ENCODE data around the gene GNAZ.
"Not testable (repeated sequence)": the region's sequence is repeated elsewhere in the genome, so short reads cannot be mapped to it uniquely, and the experiment has no call there.

Gene GNAZ

DNA sequence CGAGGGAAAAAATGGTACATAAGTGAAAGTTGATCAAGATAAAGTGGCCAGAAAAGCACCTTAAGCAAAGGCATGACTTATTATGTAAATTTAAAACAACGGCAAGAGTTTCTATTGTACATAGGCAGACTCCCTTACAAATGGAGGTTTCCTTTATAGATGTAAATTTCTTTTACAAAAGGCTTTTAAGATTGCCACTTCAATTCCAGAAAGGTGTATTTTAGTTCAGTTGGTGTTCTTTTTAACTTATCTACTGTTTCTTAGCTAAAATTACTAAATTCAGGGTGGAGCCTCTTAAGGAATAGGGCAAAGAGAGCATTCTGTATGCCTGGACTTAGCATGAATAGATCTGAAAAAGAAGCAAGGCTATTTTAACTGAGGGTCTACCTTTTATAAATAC lies 24.9 kb upstream of the GNAZ start:
- no peak for DNase-seq (ENCODE audit: low read depth)
- TF ChIP-seq, protein P1, sequence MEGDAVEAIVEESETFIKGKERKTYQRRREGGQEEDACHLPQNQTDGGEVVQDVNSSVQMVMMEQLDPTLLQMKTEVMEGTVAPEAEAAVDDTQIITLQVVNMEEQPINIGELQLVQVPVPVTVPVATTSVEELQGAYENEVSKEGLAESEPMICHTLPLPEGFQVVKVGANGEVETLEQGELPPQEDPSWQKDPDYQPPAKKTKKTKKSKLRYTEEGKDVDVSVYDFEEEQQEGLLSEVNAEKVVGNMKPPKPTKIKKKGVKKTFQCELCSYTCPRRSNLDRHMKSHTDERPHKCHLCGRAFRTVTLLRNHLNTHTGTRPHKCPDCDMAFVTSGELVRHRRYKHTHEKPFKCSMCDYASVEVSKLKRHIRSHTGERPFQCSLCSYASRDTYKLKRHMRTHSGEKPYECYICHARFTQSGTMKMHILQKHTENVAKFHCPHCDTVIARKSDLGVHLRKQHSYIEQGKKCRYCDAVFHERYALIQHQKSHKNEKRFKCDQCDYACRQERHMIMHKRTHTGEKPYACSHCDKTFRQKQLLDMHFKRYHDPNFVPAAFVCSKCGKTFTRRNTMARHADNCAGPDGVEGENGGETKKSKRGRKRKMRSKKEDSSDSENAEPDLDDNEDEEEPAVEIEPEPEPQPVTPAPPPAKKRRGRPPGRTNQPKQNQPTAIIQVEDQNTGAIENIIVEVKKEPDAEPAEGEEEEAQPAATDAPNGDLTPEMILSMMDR (IDR thresholded peaks at IDR 0.05; ENCODE audit: insufficient read depth, low read depth, low read length, missing control alignments), result no peak
- no peak overlapping the region for H3K4me3 ChIP-seq (ENCODE audit: low read depth, low read length)

DNA sequence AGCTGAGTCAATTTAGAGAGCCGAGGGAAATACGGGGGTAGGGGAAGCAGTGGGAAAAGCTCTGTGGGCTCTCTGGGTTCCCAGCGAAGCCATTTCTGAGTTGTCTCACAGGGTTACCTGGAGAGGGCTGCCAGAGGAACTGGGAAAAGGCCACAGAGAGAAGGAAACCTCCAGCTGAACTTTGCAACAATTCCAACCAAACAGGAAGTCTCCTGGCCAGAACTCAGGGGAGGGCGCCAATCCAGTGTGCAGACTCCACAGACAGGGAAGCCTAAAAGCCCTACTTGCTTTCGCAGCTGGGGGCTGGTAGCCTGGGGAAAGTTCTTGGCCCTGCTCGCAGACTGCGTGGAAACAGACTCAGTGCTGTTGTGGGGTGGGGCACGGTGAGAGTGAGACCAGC lies 23.1 kb upstream of the GNAZ start:
- DNase-seq (ENCODE audit: low read depth), result no peak
- no peak overlapping the region for H3K4me3 ChIP-seq (ENCODE audit: low read depth, low read length)
- TF ChIP-seq, protein P1 (IDR thresholded peaks at IDR 0.05; ENCODE audit: insufficient read depth, low read depth, low read length, missing control alignments), result no peak

DNA sequence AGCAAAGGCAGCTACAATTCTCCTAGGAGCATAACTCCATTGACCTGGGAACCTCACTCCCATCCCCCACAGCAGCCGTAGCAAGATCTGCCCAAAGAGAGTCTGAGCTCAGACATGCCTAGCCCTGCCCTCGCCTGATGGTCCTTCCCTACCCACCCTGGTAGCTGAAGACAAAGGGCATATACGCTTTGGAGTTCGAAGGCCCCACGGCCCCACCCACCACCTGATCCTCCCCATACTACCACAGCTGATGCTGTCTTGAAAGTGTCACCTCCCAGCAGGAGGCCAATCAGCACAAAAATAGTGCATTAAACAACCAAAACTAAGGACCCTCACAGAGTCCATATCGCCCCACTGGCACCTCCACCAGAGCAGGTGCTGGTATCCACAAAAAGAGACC lies 22.6 kb upstream of the GNAZ start:
- DNase-seq (ENCODE audit: low read depth), result no peak
- H3K4me3 ChIP-seq (ENCODE audit: low read depth, low read length), result no peak overlapping the region
- TF ChIP-seq, protein P1 (IDR thresholded peaks at IDR 0.05; ENCODE audit: insufficient read depth, low read depth, low read length, missing control alignments), result no peak

DNA sequence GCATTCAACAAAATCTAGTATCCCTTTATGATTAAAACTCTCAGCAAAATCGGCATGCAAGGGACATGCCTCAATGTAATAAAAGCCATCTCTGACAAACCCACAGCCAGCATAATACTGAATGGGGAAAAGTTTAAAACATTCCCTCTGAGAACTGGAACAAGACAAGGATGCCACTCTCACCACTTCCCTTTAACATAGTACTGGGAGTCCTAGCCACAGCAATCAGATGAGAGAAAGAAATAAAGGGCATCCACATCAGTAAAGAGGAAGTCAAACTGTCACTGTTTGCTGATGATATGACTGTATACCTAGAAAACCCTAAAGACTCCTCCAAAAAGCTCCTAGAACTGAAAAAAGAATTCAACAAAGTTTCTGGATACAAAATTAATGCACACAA lies 19.8 kb upstream of the GNAZ start:
- not testable (repeated sequence) for H3K4me3 ChIP-seq (ENCODE audit: low read depth, low read length); DNase-seq (ENCODE audit: low read depth)

DNA sequence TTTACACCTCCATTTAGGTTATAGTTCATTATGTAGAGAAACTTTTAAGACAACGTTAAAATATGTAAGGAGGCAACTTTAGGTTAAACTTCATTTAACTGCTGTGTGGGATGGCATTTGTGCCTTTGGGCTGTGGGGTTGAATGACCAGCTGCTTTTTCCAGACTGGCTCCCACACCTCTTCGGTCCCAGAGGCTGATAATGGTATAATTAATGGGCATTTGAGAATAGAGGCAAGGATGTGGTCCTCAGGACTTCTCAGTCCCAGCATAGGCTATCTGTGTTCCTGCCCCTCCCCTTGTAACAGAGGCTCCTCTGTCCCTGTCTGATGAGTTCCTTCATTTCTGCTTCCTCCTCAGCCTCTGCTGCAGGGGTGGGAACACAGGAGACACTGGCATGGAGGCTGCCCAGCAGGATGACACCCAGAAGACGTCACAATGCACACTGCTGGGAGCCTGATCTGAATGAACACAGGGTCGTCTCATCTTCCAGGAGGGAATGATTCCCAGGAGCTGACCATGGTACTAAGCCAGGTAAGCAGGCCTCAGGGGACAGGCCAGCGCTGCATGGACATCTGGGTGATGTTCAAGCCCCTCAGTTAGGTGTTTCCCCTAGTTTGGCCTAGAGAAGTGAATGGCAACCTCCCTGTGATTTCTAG lies 17.1 kb upstream of the GNAZ start:
- TF ChIP-seq, protein P1 (IDR thresholded peaks at IDR 0.05; ENCODE audit: insufficient read depth, low read depth, low read length, missing control alignments), result no peak
- no peak for DNase-seq (ENCODE audit: low read depth)
- H3K4me3 ChIP-seq (ENCODE audit: low read depth, low read length), result no peak overlapping the region

DNA sequence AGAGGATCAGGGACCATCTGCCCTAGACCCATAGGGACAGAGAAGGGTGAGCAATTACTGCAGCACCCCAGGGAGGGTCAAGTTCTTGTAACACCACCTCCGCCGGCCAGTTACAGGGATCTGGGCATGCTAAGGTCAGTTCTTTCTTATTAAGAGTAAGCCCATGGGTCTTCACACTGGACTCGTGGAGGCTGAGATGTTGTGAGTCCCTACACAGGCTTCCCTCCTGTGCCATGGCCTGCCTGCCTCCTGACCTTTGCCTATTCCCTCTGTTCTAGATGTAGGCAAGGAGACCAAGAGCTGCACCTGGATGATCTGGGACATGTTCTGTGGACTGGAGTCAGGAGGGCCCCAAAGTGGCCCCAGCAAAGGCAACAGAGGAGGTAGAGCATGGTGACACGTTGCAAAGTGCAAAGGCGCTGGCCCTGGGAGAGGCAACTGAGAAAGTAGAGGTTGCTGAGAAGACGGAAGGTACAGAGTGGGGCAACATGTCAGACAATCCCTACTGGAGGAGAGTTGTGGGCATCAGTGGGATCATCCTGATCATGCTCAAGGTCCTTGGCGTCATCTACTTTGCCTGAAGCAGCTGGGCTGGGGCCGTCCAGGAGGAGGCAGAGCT lies 16.3 kb upstream of the GNAZ start:
- TF ChIP-seq, protein P1 (IDR thresholded peaks at IDR 0.05; ENCODE audit: insufficient read depth, low read depth, low read length, missing control alignments), result no peak
- no peak for DNase-seq (ENCODE audit: low read depth)

DNA sequence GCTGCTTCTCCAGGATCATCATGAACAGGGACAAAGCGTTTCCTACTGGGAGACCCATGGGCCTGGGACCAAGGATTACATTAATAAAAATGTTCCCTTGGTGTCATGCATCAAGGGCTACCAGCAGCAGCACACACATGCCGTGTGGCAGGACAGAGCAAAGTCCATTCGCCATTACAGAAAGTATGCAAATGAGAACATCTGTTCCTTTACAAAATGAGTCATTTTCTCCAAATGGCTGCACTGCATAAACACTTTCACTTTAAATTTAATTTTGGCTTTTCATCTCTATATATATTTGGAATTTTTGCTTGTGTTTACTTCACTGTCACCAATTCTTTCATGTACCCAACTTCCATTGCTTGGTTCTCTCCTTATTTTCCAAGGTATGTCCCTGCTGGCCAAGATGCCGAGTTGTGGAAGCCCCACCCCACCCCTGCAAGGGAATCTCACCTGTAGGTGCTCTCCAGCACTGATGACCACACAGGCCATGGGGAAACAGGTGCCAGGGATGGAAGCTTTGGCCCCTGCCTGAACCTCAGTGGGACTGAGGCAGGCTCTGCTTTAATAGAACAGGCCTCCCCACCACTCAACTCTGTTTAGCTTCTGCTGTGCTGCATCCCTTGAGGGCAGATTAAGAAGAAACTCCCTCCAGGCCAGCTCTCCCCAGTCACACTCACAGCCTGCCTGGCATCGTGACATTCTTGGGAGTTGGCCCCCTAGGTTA lies 15.6 kb upstream of the GNAZ start:
- DNase-seq (ENCODE audit: low read depth), result peak; percentile 73
- no peak overlapping the region for H3K4me3 ChIP-seq (ENCODE audit: low read depth, low read length)
- TF ChIP-seq, protein P1 (IDR thresholded peaks at IDR 0.05; ENCODE audit: insufficient read depth, low read depth, low read length, missing control alignments), result no peak

More for the DNA sequence above, 16.3 kb upstream of the GNAZ start:
- H3K4me3 ChIP-seq (ENCODE audit: low read depth, low read length), result no peak overlapping the region

Measured in GM12865 (cell line).